Activated naive CD4-positive, alpha-beta T cell (primary cell): ENCODE measurements around the gene KRT83.
"Not testable (repeated sequence)": the region's sequence is repeated elsewhere in the genome, so short reads cannot be mapped to it uniquely, and the experiment has no call there.

ENCODE experiments used
- DNase-seq, 4 experiments: peaks; one replicate each; lab custom pipeline; 2025; lab: John Stamatoyannopoulos, UW

Gene KRT83

DNA sequence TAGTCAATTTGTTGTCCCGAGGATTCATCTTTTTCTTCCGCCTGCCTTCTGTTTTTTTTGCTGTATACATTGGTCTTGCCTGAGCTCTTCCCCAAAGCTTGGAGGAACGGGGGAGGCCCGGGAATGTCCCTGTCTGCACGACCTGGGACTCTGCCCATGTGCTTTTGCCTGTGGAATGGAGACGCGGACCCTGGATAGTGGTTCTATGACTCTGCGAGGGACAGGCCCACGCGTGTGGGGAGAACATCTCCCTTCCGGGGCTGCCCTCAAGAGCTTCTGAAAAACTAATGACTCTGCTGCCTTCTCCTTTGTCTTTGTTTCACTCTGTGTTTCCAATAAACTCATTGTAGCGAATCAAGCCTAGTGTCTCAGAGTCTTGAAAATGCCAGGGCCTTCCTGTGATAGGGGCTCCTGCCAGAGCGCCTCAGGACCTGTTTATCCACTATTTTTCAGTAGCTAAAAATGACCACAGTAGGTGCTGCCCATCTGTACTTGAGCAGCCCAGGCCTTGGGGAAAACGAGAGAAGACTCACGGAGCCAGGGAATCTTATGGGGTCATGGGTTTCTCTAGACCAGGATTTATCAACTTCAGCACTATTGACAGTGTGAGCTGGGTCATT is 12.3 kb downstream of the KRT83 start:
- no peak for DNase-seq

DNA sequence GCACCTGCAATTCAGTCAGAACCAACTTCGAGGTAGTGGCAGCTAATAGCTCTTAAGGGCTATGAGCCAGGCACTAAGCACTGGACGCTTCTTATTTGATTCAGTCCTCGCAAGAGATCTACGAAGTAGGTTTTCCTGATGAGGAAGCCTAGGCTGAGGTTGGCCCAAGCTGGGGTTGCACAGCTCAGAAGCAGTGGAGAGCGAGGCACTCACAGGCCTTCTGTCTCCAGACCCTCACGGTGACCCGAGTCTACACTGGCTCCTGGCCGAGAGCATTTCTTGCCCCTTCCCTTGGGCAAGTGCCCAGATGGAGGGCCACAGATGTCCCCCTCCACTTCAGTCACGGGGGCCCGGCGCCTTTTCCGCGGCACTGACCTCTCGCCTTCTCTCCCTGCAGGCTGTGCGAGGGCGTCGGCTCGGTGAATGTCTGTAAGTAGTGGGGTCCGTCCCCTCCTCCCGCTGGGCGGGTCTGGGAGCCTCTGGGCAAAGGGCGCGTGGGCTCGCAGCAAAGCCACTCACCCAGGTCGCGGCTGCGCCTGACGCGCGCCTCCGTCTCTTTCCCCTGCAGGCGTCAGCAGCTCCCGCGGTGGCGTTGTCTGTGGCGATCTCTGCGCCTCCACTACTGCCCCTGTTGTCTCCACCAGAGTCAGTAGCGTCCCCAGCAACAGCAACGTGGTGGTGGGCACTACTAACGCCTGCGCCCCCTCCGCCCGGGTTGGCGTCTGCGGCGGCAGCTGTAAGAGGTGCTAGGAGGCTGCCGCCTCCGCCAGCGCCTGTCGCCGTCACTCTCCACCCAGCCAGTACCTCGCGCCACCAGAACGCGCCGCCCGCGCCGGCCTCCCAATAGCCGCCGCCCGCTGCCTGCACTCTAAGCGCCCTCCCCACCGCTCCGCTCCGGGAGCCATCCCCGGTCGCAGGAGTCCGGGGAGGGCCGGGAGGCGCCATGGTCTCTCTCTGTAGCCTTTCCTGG is 13.1 kb downstream of the KRT83 start:
- no peak for DNase-seq

DNA sequence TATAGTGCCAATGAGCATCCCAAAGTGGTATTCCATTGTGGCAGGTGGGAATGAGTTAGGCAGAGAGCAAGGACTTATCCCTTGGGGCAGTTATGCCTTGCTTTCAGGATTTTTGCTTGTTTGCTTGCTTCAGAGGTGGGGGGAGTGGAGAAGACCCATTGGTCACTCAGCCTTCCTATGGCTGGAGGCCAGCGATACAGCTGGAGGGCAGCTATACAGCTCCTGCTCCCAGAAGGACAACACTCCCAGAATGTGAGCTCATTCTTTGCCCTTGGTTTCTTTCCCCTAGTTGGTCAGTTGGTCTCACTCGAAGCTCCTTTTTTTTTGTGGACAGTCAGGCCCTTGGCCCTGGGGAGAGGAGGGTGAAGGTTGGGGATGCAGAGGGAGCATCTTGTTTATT is 14.5 kb downstream of the KRT83 start:
- DNase-seq, result no peak

DNA sequence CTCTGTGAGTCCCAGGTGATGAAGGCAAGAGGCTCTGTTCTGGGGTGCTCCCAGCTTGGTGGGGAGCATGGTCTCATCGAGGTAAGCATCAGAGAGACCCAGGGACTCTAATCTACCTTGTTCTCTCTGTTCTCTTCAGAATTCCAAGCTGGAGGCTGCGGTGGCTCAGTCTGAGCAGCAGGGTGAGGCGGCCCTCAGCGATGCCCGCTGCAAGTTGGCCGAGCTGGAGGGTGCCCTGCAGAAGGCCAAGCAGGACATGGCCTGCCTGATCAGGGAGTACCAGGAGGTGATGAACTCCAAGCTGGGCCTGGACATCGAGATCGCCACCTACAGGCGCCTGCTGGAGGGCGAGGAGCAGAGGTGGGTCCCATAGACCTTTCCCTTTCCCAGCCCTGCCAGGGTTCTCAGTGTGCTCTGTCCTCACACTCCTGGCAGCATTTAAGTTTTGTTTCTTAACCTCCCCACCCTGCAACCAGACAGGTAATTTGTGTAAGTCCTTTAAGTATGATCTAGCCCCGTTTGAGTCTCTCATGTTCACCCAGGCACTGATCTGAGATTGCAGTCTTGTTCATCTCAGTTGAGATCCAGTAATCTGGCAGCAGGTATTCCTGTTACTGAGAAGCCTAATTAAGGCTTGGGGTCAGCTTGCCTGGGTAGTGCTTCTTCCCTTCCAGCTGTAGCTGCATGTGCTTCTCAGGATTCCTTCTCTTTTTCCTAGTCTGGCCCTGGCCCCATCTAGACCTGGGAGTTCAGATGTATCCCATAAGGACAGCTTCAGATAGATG is 15.1 kb downstream of the KRT83 start:
- no peak for DNase-seq

DNA sequence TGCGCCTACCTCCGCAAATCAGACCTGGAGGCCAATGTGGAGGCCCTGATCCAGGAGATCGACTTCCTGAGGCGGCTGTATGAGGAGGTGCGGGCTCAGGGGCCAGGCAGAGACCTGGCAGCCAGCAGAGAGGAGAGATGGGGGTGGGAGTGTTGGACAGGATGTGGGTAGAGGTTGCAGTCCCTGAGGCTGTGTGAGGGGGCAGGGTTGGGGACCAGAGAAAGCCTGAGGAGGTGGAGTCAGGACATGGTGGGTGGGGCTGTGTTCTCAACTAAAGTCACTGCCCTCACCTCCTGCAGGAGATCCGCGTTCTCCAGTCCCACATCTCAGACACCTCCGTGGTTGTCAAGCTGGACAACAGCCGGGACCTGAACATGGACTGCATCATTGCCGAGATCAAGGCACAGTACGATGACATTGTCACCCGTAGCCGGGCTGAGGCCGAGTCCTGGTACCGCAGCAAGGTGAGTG is 16.2 kb downstream of the KRT83 start:
- DNase-seq, result not testable (repeated sequence)

DNA sequence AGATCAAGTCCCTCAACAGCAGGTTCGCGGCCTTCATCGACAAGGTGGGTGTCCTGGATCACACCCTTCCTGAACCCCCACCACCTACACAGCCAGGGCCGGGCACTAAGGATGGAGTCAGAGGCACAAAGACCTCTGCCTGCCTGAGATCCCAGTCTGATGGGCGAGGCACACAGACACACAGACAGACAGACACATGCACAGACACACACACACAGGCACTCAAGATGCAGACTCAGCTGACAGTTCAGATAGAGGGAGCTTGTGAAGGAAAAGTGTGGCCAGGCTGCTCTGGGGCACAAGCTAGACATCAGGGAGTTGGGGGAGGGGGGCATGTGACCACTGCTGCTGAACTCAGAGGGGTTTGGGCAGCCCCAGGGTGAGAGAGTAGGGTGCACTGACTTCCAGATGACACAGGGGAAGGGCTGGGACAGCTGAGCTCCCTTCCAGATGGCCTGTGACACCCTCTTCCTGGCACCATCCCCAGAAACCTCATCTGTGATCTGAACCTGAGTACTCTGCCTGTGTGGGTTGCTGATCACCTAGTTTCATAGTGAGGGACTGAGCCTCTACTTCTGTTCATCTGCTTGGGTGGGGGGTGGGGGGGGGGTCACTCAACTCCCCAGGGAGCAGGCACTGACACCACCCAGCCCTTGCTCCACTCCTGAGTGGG is 18.8 kb downstream of the KRT83 start:
- DNase-seq, result not testable (repeated sequence)

DNA sequence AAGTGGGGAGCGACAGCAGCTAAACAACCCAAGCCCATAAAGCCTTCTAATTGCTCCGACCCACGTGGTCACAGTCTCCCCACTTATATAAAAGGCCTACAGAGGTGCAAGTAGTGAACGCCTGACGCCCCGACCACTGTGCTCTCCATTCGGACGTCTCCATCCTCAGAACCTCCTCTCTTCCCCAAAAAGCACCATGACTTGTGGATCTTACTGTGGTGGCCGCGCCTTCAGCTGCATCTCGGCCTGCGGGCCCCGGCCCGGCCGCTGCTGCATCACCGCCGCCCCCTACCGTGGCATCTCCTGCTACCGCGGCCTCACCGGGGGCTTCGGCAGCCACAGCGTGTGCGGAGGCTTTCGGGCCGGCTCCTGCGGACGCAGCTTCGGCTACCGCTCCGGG is 19.5 kb downstream of the KRT83 start:
- DNase-seq, result not testable (repeated sequence)

DNA sequence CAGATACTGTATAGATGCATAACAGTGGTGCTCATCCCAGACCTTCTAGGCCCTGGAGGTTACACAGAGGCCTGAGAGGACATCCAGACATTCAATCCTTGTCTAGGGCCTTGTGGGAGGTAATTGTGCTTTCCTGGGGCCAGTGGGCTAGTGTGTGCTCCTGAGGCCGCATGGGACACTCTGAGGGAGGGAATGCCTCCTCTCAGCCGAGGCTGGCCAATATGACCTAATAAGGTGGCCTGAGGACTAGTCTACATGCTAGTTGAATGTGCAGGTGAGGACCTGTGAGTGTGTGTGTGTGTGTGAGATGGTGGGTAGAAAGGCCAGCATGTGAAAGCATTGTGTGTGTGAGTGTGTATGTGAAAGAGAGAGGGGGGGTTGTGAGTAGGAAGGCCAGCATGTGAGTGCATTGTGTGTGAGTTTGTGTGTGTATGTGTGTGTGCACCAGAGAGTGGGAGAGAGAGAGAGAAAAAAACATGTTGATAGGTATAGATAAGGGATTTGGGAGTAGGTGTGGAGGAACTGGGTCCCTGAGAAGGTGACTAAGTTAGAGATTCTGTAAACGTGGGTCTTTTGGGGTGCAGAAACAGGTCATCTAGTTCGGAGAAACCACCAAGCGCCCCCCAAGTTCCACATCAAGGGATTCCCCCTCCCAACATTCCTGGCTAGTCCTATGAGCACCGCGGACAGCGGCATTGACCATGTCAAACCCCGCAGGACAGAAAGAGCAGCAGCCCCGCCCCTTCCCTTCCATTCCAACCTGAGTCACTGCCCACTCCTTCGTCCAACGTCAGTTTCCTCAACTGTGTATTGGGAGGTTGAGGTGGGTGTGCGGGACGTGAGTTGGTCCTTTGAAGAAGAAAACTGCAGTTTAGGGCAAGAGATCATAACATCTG is 20.2 kb downstream of the KRT83 start:
- DNase-seq, result no peak

DNA sequence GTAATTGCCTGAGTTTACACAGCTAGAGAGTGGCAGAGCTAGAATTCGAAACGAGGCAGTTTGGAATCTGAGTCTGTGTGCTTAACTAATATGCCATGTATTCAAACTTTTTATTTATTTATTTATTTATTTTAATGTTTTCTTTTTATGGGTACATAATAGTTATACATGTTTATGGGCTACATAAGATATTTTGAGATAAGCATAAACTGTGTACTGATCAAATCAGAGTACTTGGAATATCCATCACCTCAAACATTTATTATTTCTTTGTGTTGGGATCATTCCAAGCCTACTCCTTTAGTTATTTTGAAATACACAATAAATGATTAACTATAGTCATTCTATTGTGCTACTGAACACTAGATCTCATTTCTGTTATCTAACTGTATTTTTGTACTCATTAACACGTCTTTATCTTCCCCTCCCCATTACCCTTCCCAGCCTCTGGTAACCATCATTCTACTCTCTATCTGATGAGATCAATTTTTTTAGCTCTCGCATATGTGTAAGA is 22.5 kb downstream of the KRT83 start:
- no peak for DNase-seq

DNA sequence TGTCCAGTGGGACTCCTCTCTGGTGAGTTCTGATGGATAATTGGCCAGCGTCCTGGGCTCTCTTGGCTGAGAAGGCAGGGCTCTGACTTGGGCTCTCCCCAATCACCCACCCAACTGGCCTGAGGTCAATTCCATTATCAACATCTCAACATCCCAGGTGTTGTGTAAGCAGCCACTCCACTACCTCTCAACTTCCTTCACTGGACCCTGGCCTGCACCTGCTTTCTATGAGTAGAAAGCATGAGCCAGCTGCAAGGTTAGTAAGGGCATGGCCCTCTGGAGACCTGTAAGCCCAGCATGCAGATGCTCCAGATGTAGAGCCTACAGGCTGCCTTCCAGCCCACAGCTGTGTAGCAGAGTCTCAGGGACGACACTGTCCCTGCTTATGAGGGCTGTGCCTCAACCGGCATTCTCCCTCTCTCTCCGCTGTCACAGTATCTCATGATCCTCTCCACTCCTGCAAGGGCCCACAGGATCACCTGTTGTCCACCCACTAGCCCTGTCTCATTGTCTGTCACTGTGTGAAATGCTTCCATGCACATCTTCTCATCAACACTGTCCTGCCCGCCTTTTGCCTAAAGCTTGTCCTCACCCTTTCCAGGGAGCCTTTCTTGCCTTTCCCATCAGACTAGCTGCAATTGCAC is 24.5 kb downstream of the KRT83 start:
- no peak for DNase-seq

DNA sequence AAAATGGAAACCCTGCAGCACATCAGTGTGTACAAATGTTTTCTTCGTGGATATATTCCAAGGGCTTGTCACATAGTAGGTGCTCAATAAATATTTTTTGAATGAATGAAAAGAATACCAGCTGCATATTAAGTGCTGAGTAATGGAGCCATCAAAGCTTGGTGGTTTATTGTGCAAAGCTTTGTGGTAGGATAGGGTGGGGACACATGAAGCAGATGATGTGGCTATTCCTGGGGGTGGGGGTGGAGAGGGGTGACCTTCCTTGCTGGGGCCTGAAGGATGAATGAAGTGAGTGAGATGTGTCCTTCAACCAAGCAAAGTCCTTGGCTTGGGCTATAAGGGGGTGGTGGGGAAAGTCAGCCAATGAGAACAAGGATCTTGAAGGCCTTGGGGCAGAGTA is 25.5 kb downstream of the KRT83 start:
- no peak for DNase-seq

DNA sequence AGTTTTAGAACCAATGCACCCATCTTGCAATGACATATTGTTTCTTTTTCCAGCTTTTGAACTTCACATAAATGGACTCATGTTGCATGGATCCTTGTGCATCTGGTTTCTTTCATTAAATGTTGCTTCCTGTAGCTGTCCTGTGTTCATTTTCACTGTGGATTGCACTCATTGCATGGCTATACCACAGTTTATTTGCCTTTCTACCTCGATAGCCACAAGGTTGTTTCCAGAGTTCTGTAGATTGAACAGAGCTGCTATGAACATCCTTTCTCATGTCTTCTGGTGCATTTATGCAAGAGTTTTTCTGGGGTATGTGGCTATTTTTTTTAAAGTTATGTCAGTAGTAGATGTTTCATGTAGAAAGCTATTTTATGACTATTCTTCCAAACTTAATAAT is 26.4 kb downstream of the KRT83 start:
- DNase-seq, result no peak

DNA sequence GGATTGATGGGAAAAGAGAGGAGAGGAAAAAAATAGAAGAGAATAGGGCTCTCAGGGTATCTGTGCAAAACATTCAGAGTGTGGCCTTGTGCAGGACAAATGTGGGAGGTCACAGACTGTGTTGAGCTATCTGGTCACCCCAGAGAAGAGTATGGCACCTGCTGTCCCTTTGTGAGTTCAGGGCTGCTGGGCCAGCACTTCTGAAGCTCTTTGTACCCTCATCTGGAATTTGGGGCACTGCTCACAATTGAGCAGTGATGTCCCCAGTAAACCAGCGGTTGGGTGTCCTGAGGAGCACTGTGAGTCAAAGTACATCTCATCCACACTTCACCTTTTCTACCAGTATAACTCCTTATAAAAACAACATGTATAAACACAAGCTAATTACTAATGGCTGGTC is 27.3 kb downstream of the KRT83 start:
- DNase-seq, result no peak

DNA sequence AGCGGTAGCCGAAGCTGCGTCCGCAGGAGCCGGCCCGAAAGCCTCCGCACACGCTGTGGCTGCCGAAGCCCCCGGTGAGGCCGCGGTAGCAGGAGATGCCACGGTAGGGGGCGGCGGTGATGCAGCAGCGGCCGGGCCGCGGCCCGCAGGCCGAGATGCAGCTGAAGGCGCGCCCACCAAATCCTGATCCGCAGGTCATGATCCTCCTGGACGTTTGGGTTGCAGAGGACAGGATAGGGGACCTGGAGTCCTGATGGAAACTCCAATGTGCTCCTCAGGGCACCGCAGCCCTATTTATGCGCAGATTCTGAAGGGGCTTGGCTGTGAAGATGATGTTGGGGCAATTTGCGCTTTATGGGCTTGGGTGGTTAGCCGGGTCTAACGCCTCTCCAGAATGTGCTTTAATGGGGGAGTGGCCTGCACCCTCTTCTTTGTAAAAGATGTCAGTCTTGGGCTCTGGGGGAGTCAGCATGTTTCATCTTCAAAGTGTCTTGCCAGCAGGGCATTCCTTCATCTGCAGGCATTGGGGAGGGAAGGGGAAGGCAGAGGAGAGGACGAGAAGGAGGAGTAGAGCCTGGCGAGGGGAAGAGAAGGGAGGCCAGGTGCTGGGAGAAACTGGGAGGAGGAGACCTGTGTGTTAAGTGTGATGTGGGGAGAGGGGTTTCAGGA is 29.8 kb downstream of the KRT83 start, which contains the start of gene KRT81:
TSS of gene KRT81 (minus strand) at position 268 of the 669 bp plus-strand sequence. CDS start at position 199, 69 bp downstream.
- DNase-seq, result no peak

DNA sequence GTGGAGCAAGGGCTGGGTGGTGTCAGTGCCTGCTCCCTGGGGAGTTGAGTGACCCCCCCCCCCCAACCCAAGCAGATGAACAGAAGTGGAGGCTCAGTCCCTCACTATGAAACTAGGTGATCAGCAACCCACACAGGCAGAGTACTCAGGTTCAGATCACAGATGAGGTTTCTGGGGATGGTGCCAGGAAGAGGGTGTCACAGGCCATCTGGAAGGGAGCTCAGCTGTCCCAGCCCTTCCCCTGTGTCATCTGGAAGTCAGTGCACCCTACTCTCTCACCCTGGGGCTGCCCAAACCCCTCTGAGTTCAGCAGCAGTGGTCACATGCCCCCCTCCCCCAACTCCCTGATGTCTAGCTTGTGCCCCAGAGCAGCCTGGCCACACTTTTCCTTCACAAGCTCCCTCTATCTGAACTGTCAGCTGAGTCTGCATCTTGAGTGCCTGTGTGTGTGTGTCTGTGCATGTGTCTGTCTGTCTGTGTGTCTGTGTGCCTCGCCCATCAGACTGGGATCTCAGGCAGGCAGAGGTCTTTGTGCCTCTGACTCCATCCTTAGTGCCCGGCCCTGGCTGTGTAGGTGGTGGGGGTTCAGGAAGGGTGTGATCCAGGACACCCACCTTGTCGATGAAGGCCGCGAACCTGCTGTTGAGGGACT is 30.6 kb downstream of the KRT83 start:
- DNase-seq, result not testable (repeated sequence)

DNA sequence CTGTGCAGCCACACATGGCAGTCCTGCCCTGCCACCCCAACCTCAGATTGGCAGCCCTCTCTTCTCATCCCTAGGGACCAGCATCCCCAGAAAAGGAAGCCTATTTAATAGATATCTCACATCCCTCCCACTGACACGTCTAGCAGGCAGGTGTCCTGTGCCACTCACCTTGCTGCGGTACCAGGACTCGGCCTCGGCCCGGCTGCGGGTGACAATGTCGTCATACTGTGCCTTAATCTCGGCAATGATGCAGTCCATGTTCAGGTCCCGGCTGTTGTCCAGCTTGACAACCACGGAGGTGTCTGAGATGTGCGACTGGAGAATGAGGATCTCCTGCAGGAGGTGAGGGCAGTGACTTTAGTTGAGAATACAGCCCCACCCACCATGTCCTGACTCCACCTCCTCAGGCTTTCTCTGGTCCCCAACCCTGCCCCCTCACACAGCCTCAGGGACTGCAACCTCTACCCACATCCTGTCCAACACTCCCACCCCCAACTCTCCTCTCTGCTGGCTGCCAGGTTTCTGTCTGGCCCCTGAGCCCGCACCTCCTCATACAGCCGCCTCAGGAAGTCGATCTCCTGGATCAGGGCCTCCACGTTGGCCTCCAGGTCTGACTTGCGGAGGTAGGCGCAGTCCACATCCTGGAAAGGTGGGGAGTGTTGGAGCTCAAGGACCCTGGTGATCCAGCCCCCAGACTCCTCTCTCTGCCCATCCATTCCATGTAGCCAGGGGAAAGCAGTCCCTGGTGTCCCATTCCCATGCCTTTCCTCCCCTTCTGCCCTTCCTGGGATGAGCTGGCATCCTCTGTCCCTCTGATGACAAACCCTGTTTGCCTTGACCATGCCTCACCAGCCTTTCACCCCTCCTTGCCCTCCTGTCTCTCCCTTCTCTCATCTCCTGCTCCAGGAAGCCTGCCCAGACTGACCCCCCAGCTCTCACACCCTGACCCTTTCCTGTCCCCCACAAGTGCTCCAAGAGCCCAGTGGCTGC is 33.1 kb downstream of the KRT83 start:
- not testable (repeated sequence) for DNase-seq
